Fibroblast of villous mesenchyme (primary cell): ENCODE data around the gene SATB1. TPM values are rescaled to one million over a fixed set of nuclear protein-coding genes. Genes with fewer than 3 reads are reported as not detected.
"Not testable (repeated sequence)": the region's sequence is repeated elsewhere in the genome, so short reads cannot be mapped to it uniquely, and the experiment has no call there.

Experiments
- DNase-seq: peaks from one replicate; pipeline ENCODE4 v3.0.0-alpha.2; 2010; ENCODE audit warnings: low read depth
- H3K4me3 ChIP-seq: 2 replicates; pipeline ENCODE4 v1.5.1; 2011; ENCODE audit warnings: low read depth, mild to moderate bottlenecking, low read length
- total RNA-seq: library from RNA; depleted of rRNA; stranded (reverse); fragments of >200 nt; gene quantifications from 2 replicates; pipeline ENCODE4 v1.2.3, GENCODE V29; 2012
- TF ChIP-seq, protein P1 (sequence below): IDR thresholded peaks from 2 replicates; pipeline ENCODE4 v1.5.1; 2012; ENCODE audit warnings: low read depth, mild to moderate bottlenecking, low read length; ENCODE audit not compliant: insufficient read depth

SATB1 gene
- 13.5 and 17.7 TPM in 2 replicates for total RNA-seq

DNA sequence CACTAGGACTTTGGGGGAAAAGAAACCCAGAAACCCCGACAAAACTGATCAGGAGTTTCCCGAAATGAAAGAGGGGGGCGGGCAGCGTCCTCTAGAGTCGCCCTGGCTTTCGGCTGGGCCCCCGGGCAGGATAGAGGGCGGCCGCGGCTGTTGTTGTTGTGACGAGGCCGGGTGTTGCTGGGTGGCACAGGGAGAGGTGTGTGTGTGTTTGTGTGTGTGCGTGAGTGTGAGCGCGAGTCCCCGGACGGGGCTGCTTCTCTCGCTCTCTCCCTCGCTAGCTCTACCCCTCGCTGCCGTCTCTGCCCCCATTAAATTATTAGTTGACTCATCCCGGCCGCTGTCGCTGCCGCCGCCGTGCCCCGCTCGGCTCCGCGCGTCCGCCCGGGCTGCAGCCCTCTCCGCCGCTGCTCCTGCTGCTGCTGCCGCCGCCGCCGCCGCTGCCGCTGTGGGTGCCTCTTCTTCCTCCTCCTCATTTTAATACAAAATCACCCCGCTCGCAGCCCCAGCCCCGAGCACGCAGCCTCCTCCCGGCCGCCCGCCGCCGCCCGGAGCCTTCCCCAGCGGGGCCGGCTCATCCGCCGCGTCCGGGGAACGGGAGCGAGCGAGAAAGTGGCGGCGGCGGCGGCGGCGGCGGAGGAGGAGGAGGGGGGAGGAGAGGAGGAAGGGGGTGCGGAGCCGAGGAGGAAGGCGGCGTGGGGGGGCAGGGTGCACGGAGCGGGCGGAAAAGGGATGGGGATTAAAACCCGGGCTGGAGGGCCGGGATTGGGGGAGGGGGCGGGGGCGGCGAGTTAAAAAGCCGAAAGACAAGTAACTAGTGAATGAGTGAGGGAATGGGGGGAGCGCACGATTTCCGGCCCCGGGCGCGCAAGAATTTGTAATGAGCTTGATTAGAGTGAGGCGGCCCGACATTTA lies at the start of gene SATB1:
Gene SATB1, minus strand, starts transcription at position 611 of the 912 bp plus-strand sequence. CDS start 4,372 bp downstream, outside the sequence.
- peak; percentile 30 for DNase-seq
- TF ChIP-seq, protein P1, sequence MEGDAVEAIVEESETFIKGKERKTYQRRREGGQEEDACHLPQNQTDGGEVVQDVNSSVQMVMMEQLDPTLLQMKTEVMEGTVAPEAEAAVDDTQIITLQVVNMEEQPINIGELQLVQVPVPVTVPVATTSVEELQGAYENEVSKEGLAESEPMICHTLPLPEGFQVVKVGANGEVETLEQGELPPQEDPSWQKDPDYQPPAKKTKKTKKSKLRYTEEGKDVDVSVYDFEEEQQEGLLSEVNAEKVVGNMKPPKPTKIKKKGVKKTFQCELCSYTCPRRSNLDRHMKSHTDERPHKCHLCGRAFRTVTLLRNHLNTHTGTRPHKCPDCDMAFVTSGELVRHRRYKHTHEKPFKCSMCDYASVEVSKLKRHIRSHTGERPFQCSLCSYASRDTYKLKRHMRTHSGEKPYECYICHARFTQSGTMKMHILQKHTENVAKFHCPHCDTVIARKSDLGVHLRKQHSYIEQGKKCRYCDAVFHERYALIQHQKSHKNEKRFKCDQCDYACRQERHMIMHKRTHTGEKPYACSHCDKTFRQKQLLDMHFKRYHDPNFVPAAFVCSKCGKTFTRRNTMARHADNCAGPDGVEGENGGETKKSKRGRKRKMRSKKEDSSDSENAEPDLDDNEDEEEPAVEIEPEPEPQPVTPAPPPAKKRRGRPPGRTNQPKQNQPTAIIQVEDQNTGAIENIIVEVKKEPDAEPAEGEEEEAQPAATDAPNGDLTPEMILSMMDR: no peak
- H3K4me3 ChIP-seq: peak within 1 kb of the TSS; percentile 71

DNA sequence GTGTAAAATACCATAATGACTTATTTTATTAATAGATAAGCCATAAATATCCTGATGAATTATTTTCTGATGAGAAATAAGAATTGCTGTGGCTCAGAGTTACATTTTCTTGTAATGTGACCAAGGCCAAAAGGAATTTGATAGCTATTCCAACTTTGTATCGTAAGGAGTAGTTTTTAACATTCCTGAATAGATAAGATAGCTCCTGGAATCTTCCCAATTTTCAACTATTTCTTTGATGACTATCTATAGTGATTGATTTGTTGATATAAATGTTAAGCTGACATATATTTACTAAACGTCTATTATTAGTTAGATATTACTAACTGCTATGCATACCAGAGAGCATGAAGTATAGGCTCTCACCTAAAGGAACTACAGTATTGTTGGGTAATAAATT lies 49.1 kb upstream of the SATB1 start:
- DNase-seq: no peak
- TF ChIP-seq, protein P1: no peak
- no peak overlapping the region for H3K4me3 ChIP-seq

GRCh38 chr3:18469775-18470174 lies 44.6 kb upstream of the SATB1 start:
- TF ChIP-seq, protein P1: no peak
- DNase-seq: no peak
- H3K4me3 ChIP-seq: no peak overlapping the region

DNA sequence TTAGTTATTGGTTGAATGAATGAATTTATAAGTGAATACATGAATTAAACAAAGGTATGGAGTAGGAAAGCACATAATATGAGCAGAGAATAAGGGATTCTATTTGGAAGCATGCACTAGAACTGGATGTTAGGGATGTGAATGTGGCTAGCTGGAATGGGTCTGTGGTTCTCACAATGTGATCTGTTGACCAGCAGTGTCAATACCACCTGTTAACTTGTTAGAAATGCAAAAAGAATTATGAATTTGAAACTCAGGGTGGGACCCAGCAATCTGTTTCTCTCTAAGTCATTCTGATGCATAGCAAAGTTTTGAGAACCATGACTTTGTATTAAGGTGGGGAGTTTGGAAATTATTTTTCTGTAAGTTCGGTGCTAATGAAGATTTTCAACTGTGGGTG lies 41.0 kb upstream of the SATB1 start:
- TF ChIP-seq, protein P1: no peak
- no peak overlapping the region for H3K4me3 ChIP-seq
- no peak for DNase-seq

DNA sequence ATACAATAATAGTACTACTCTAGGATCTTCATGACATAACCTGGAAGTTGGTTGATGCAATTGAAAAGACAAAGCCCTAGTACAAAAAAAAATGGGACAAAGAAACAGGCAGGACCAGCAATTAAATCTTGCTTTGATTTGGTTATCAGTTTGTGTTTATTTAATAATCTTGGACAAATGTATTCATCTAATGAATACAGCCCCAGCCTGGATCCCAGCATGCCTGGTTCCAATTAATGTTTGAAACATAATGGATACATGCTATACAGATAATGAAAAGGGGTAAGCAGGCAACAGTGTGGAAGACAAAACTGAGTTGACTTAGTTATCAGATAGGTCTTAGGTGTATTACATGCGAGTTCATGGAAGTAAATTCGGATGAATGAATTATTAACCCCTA lies 29.6 kb upstream of the SATB1 start:
- no peak for DNase-seq
- TF ChIP-seq, protein P1: no peak
- no peak overlapping the region for H3K4me3 ChIP-seq

- H3K4me3 ChIP-seq, DNase-seq: not testable (repeated sequence)
These were observed 24.5 kb upstream of the SATB1 start for GRCh38 chr3:18449618-18450017.

- H3K4me3 ChIP-seq: no peak overlapping the region
- TF ChIP-seq, protein P1: no peak
- no peak for DNase-seq
These were observed 22.6 kb upstream of the SATB1 start for GRCh38 chr3:18447720-18448119.
